DMS153 (cell line): Measurements from ENCODE around the gene IL32.
"Not testable (repeated sequence)": the region's sequence is repeated elsewhere in the genome, so short reads cannot be mapped to it uniquely, and the experiment has no call there.

ENCODE experiments used
- DNase-seq: peaks from one replicate; lab custom pipeline; 2025; lab: John Stamatoyannopoulos, UW

Gene IL32

DNA sequence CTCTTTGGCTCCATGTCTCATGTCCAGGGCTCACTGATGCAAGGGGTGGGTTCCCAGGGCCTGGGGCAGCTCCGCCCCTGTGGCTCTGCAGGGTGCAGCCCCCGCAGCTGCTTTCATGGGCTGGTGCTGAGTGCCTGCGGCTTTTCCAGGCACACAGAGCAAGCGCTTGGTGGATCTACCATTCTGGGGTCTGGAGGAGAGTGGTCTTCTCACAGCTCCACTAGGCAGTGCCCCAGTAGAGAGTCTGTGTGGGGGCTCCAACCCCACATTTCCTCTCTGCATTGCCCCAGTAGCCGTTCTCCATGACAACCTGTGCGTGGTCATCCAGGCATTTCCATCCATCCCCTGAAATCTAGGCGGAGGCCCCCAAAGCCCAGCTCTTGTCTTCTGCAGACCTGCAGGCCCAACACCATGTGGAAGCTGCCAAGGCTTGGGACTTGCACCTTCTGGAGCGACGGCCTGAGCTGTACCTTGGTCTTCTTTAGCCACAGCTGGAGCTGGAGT, 5.2 kb downstream of the IL32 start:
- no peak for DNase-seq

DNA sequence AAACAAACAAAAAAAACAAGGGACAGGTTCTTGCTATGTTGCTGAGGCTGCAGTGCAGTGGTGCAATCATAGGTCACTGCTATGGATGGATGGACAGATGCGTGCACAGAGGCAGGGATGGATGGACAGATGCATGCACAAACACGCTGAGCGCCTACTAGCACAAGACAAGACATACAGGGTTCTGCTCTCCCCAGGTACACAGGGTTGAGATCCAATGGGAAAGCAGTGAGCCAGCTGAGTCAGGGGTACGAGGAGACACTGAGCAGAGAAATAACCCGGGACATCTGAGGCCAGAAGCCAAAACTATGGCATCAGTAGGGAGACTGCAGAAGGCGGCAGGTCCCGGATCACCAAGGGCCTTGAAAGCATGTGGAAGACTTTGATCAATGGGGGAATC, 6.2 kb downstream of the IL32 start:
- DNase-seq, result no peak

DNA sequence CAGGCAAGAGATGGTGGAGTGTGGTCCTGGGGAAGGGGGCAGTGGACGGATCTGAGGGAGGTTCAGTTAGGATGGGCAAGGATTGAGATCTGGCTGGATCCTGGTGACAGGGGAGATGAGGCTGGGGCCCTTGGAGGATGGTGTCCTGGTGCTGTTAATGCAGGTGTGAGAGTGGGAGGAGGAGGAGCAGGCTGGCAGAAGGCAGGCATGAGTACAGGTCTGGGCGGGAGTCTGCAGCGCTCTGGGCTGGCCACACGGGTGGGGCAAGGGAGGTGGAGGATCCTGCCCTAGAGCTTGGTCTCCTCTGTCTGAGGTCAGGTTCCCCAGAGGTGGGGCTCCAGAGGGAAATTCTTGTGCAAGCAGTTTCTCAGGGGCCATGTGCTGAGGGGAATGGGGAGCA, 6.7 kb downstream of the IL32 start:
- DNase-seq, result not testable (repeated sequence)

DNA sequence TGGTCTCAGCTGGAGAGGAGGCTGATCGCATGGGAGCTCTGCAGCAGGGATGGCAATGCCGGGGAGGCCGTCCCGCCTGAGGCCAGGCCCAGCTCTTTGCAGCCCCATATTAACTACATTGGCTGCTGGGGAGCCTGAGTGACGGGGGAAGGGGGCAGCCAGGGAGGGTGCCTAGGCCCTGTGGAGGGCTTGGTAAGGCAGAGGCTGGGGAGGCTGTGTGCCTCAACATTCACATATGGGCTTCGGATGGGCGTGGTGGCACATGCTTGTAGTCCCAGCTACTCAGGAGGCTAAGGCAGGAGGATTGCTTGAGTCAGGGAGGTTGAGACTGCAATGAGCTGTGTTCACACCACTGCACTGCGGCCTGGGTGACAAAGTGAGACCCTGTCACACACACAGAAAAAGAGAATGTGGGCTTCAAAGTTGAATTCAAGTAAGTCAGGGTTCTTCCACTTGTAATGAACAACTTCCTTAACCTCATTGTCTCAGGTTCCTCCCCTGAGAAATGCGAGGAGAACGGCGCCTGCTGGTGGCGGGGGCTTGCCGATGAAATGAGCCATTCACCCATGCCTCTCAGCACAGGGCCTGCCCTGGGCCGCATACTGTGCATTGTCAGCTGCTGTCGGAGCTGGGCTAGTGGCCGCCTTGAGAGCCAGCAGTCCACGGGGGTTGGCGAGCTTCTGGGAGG, 7.3 kb downstream of the IL32 start:
- DNase-seq, result not testable (repeated sequence)

DNA sequence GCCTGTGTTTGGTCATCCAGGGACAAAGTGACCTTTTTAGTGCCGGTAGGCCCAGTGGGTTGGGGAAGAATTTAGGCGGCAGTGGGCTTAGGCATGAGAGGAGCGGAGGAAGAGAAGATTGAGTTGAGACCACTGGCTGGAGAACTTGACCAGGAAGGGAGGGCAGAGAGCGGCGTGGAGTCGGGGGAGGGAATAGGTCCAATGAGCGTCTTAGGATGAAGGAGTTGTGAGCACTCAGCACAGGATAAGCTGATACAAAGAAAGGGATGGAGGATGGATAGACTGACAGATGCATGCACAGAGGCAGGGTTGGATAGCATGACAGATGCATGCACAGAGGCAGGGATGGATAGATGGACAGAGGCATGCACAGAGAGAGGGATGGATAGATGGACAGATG, 8.0 kb downstream of the IL32 start:
- no peak for DNase-seq

DNA sequence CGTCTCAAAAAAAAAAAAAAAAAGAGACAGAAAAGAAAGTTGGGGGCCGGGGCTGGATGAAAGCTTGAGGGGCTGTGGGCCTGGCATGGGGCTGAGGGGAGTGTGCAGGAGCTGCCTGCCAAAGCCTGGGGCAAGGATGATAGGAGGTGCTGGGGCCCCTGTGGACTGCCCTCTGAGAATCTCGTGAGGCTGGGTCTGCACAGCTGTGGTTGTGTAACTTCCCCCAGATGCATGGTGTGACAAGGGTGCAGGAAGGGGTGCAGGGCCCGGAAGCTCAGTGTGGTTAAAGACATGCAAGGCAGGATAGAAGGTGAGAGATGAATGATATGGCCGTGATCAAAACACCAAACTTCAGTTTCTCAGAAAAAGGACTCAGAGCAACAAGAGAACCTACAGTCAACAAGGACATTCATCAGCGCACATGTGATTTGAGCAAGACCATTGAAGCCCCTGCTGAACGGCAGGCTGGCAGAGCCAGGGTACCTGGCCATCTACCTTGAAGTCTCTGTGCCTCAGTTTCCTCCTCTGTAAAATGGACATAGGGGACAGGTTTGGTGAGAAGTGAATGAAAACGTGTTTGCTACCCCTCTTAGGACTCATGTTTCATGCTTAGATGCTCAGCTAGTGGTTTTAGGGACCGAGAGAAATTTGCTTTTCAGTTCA, 9.6 kb downstream of the IL32 start:
- no peak for DNase-seq

DNA sequence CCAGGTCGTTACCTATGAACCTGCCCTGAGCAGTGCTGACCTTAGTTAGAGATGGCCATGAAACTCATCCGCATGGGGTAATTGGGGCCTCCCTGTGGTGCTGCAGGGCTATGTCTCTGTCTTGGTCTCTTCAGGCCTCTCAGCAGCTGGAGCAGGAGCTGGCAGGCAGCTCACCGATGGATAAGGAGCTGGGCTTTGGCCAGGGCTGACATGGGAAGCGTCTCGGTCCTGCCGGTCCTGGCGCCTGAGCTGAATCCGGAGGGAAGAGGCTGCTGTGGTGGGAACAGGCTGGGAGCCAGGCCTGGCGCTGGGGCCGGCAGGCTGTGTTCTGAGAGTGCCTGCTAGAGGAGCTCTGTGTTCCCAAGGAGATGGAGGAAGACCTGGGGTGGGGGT, 10.1 kb downstream of the IL32 start:
- no peak for DNase-seq

DNA sequence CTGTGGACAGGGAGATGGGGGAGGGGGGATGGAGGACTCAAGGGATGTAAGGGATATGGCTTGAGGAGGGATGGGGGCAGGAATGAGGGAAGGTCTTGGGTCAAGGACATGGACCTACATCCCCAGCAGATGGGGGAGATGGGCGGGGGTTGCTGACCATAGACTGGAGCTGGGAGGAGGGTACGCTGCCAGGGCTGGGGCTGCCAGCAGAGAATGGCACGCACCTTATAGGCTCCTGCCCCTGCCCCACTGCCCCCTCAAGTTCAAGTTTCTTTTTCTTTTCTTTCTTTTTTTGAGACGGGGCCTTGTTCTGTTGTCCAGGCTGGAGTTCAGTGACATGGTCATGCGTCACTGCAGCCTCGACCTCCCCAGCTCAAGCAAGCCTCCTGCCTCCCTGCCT, 10.5 kb downstream of the IL32 start:
- not testable (repeated sequence) for DNase-seq

DNA sequence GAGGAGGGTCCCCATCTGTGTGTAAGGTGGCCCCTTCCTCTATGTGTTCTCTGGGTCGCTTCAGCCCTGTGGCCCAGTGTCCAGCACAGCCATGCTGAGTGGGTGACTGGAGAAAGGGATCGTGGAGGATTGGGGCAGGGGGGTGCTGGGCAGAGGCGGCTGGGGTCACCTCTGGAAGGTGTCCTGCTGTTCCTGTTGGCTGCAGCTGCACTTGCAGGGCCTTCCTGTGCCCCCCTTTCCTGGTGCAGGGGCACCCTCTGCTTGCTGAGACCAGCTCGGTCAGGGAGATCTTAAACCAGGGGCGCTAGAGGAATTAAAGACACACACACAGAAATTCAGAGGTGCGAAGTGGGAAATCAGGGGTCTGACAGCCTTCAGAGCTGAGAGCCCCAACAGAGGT, 11.1 kb downstream of the IL32 start:
- DNase-seq, result no peak

DNA sequence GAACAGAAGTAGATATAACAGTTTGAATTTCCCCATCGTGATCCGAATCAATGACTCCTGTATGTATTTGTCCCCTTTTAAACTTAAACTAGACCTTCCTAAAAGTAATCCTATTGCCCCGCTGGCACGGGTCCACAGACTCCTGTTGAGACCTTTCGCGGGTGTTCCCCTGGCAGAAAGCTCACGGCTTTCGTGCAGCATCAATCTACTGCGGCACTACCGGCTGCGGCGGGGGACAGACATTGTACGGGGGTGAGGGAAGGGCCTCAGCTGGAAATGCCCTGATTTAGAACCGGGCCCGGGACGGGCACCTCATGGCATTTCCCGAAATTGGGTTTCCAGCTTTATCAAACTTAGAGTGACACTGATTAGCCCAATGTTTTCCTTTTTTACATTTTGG, 14.6 kb downstream of the IL32 start:
- no peak for DNase-seq

DNA sequence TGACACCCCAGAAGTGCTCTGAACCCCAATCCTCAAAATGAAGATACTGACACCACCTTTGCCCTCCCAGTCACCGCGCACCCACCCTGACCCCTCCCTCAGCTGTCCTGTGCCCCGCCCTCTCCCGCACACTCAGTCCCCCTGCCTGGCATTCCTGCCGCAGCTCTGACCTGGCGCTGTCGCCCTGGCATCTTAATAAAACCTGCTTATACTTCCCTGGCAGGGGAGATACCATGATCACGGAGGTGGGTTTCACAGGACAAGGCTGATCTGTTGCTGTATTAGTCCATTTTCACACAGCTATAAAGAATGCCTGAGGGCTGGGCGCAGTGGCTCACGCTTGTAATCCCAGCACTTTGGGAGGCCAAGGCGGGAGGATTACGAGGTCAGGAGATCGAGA, 16.5 kb downstream of the IL32 start:
- not testable (repeated sequence) for DNase-seq

DNA sequence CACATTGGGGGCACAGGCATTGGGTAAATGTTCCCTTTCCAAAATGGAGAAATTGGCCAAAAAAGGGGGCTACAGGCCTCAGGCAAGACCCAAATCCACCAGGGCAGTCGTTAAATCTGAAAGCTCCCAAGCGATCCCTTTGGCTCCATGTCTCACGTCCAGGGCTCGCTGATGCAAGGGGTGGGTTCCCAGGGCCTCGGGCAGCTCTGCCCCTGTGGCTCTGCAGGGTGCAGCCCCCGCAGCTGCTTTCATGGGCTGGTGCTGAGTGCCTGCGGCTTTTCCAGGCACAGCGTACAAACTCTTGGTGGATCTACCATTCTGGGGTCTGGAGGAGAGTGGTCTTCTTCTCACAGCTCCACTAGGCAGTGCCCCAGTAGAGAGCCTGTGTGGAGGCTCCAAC, 18.0 kb downstream of the IL32 start:
- not testable (repeated sequence) for DNase-seq

DNA sequence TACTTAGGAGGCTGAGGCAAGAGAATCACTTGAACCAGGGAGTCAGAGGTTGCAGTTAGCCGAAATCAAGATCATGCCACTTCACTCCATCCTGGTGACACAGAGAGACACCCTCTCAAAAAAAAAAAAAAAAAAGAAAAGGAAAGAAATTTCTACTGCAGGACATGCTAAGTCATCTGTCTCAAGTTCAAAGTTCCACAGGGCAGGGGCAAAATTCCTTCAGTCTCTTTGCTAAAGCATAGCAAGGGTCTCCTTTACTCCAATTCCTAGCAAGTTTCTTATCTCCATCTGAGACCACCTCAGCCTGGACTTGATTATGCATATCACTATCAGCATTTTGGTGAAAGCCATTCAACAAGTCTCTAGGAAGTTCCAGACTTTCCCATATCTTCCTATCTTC, 19.1 kb downstream of the IL32 start:
- no peak for DNase-seq

DNA sequence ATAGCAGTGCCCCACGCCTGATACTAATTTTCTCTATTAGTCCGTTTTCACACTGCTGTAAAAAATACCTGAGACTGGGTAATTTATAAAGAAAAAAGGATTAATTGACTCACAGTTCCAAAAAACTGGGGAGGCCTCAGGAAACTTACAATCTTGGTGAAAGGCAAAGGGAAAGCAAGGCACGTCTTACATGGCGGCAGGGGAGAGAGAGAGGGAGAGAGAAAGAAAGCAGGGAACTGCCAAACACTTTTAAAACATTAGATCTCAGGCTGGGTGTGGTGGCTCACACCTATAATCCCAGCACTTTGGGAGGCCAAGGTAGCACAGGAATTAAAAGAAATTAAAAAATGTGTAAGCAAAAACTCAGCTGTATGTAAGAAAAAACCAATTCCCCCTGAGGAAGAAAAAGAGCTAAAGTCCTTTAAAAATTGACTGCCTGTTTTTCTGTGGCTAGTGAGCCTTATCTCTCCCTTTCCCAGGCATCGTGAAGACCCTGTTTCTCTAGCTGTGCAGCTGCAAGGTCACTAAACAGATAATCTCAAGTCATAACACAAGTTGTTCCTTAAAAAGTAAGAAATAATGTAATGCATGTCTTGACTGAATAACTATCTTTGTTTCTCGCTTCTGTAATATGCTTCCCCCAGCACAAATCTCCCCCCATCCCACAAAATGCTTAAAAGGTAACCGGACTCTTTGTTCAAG, 19.7 kb downstream of the IL32 start:
- no peak for DNase-seq

DNA sequence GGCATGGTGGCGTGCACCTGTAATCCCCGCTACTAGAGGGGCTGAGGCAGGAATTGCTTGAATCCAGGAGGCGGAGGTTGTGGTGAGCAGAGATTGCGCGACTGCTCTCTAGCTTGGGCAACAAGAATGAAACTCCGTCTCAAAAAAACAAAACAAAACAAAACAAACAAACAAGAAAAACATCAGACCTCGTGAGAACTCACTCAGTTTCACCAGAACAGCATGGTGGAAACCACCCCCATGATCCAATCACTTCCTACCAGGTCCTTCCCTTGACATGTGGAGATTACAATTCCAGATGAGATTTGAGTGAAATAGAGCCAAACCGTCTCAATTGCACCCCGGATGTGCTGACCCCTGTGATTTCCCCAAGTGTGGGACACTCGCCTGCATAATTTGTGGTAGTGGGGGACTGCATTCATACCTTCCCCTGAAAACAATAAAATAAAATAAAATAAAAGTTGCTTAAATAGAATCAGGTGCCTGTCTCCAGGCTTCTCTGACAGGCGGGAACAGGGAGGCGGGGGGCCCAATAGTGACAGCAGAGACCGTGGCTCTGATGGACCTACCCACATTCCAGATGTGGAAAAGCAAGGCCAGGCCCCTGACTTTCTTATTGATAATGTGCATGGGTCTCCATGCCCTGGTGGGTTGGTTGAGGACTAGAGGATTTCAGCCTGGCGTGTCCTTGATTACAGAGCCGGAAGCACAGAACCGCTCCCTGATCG, 20.6 kb downstream of the IL32 start:
- DNase-seq, result no peak

DNA sequence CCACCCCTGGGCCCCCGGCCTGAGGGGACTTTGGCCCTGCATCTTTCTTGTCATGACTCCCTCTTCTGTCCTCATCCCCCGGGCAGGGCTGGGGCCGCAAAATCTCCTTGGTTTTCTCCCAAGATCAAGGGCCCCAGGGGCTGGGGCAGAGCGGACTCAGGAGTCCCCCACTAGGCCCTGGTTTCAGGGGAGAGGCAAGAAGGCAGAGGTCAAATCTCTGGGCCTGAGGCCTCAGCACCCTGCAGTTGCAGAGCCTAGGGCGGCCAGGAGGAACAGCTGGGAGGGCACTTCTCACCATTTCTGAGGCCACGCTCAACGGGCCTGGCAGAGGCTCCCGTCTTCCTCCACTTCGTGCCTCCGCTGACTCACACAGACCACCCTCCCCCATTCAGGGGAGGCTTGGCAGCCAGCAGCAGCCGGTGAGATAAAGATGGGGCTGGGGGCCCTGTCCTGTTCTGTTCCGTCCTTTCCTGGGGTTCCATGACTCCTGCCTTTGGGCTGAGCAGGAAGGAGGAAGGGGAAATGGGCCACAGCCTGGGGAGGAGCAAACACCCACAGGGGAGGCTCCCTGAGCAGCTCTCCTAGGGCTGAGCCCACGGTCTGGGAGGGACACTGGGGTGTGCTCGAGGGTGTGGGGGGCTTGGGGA, 21.3 kb downstream of the IL32 start:
- DNase-seq, result no peak

DNA sequence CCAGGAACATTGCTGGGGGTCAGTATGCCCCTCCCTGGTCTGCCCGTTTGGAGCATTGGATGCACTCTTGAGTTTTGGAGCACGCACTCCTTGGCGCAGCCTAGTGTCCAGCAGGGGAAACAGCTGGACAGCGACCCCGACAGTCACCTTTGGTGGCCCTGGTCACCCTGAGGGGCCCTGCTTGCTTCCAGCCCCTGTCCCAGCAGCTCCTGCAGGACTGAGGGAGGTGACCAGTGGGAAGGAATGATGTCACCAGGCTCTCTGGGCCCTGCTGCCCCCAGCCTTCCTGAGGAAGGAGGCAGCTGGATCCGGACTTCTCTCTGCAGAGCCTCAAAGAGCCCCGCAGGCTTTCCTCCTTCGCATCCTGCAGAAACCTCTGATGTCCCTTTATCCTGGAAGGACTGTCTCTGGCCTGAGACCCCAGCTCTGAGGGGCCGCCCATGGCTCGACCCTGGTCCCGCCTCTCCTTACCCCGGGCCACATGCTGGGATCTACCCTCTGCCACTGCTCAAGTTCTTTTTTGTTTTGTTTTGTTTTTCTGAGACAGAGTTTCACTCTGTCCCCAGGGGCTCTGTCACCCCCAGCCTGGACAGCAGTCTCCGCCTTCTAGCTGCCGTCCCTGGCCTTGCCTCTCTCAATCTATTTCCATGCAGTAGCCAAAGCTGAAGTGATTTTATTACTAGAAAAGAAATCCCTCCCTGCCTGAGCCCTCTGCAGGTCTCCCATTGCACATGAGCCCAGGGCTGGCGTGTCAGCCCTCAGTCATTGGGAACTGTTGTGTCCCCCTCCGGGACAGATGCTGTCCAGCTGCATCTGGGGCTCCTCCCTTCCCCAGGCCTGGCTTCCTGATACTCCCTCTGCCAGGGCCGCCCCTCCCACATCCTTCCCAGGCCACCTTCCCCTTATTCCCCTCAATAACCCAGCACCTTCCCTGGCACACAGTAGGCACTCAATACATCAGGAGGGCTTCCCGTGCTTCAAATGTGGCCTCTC, 22.1 kb downstream of the IL32 start:
- no peak for DNase-seq

DNA sequence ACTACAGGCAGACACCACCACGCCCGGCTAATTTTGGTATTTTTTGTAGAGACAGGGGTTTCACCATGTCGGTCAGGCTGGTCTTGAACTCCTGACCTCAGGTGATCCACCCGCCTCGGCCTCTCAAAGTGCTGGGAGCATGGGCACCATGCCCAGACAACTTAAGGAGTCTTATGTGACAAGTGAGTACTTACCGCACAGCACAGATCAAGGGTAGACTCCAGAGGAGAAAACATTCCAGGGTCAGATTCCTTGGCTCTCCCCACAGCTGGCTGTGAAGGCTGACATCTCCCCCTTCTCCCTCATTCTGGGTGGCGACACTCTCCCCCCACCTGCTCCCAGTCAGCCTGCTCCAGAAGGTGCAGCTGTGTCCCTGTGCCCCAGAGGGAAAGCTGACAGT, 23.0 kb downstream of the IL32 start:
- no peak for DNase-seq

DNA sequence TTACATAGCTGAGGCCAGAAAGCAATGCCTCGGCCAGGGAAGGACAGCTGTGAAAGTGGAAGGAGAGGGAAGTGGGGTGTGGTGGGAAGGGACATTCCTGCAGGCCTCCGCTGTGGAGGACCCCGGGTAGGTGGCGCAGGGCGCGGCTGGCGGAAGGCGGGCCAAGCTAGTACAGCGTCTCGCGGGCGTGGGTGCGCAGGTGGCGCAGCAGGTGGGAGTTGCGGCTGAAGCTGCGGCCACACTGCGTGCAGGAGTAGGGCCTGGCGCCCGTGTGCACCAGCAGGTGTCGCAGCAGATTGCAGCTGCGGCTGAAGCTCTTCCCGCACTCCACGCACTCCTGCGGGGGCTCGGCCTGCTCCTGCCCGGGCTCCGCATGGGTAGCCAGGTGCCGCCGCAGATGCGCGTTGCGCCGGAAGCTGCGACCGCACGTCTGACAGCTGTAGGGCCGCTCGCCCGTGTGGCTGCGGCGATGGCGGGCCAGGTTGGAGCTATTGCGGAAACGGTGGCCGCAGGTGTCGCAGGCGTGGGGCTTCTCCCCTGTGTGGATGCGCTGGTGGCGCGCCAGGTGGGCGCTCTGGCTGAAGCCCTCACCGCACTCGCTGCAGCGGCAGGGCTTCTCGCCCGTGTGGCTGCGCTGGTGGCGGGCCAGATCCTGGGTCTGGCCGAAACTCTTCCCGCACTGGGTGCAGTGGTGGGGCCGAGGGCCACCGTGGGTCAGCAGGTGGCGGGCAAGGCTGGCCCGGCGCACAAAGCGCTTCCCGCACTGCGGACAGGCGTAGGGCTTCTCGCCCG, 23.7 kb downstream of the IL32 start:
- DNase-seq, result no peak
